ENCODE results near the gene PDLIM1.

The PDLIM1 gene

GRCh38 chr10:95305606-95306317, 15.0 kb upstream of the PDLIM1 start:
- DNase-seq: peak; percentile 77
- Histone ChIP-seq H3K27me3 (ENCODE audit: insufficient read depth, low read length, poor library complexity) (no peaks in the 10 kb centered on the region), H3K9ac (ENCODE audit: low read length) (no peak overlapping the region), H3K56ac (ENCODE audit: low read length) (no peak overlapping the region), H4K8ac (ENCODE audit: low read depth, low read length) (no peak overlapping the region), H3K79me1 (ENCODE audit: low read length) (no peaks in the 10 kb centered on the region), H3K4ac (ENCODE audit: low read depth, low read length) (no peak overlapping the region), H2BK120ac (ENCODE audit: low read depth, low read length) (no peak overlapping the region), H3K4me3 (ENCODE audit: low read length) (no peak overlapping the region), H3K79me2 (ENCODE audit: control insufficient read depth, insufficient read depth, low read length) (no peaks in the 10 kb centered on the region), H3K36me3 (ENCODE audit: control insufficient read depth, insufficient read depth, low read length) (no peaks in the 10 kb centered on the region), H3K23ac (ENCODE audit: low read length) (no peak overlapping the region), H3K4me2 (ENCODE audit: low read length) (no peak overlapping the region), H2BK15ac (replicated peaks; ENCODE audit: low read depth) (no peak overlapping the region), H3K27ac (ENCODE audit: low read depth, low read length) (peak overlapping the region; percentile 25), H4K5ac (ENCODE audit: low read length) (no peak overlapping the region), H3K18ac (ENCODE audit: low read length) (no peak overlapping the region), H2BK5ac (ENCODE audit: low read length) (no peak overlapping the region), H3K4me1 (ENCODE audit: control insufficient read depth, low read depth, low read length) (peaks cover 18% of the 10 kb centered on the region), H2AK5ac (ENCODE audit: low read length) (no peak overlapping the region)
- no CpG with 5 or more reads among the region's 10 CpGs for WGBS (ENCODE audit: extremely low coverage, insufficient coverage, low lambda C conversion rate)

DNA sequence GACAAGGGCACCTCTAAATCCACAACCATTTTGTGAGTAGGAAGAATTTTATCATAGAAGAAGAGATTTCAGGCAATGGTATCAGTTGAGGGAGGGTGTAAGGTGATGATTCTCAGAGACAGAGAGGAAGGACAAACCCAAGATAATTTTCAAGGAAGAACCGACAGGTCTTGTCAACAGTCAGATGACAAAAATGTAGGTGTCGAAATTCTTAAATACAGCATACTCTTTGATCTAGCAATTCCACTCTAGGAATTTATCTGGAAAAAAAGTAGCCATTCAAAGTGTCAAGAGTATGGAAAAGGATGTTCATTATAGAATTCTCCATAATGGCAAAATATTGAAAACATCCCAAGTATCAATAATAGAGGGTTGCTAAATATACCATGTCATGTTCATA, 14.2 kb upstream of the PDLIM1 start:
- H3K9ac ChIP-seq (ENCODE audit: low read length): no peak overlapping the region
- no peaks in the 10 kb centered on the region for H3K27me3 ChIP-seq (ENCODE audit: insufficient read depth, low read length, poor library complexity)
- H3K4me3 ChIP-seq (ENCODE audit: low read length): no peak overlapping the region
- no peak overlapping the region for H3K23ac ChIP-seq (ENCODE audit: low read length)
- peaks cover 12% of the 10 kb centered on the region for H3K4me1 ChIP-seq (ENCODE audit: control insufficient read depth, low read depth, low read length)
- no peak overlapping the region for H2AK5ac ChIP-seq (ENCODE audit: low read length)
- DNase-seq: no peak
- H3K56ac ChIP-seq (ENCODE audit: low read length): no peak overlapping the region
- H3K79me1 ChIP-seq (ENCODE audit: low read length): no peaks in the 10 kb centered on the region
- H3K4ac ChIP-seq (ENCODE audit: low read depth, low read length): no peak overlapping the region
- no peak overlapping the region for H4K5ac ChIP-seq (ENCODE audit: low read length)
- no peak overlapping the region for H3K27ac ChIP-seq (ENCODE audit: low read depth, low read length)
- no peaks in the 10 kb centered on the region for H3K79me2 ChIP-seq (ENCODE audit: control insufficient read depth, insufficient read depth, low read length)
- peak overlapping the region; percentile 98 for H2BK120ac ChIP-seq (ENCODE audit: low read depth, low read length)
- H3K36me3 ChIP-seq (ENCODE audit: control insufficient read depth, insufficient read depth, low read length): no peaks in the 10 kb centered on the region
- no peak overlapping the region for H3K4me2 ChIP-seq (ENCODE audit: low read length)
- H3K18ac ChIP-seq (ENCODE audit: low read length): peak overlapping the region; percentile 63
- no peak overlapping the region for H2BK15ac ChIP-seq (replicated peaks; ENCODE audit: low read depth)
- H4K8ac ChIP-seq (ENCODE audit: low read depth, low read length): no peak overlapping the region
- no peak overlapping the region for H2BK5ac ChIP-seq (ENCODE audit: low read length)
- WGBS (ENCODE audit: extremely low coverage, insufficient coverage, low lambda C conversion rate): no CpG with 5 or more reads among the region's 2 CpGs

DNA sequence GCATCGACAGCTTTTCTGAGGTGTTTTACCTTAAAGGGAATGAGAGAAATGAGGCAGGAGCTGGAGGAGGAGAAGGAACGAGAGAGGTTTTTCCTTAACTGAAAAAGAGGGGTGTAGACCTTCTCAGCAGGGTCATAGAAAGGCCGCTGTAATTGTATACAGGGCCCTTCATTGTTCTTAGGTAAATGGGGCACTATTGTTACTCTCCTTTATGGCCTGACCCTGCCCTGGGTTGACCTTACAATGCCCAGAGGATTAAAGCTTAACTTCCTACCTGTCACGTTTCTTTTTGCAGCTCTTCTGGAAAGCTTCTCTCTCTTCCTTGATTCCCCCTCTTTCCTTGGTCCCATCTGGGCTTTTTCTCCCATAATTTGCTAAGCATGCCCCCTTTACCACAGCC, 13.7 kb upstream of the PDLIM1 start:
- Histone ChIP-seq H4K8ac (ENCODE audit: low read depth, low read length) (no peak overlapping the region), H3K4me3 (ENCODE audit: low read length) (no peak overlapping the region), H3K79me2 (ENCODE audit: control insufficient read depth, insufficient read depth, low read length) (no peaks in the 10 kb centered on the region), H2BK5ac (ENCODE audit: low read length) (no peak overlapping the region), H3K23ac (ENCODE audit: low read length) (no peak overlapping the region), H2AK5ac (ENCODE audit: low read length) (no peak overlapping the region), H2BK15ac (replicated peaks; ENCODE audit: low read depth) (no peak overlapping the region), H3K4ac (ENCODE audit: low read depth, low read length) (no peak overlapping the region), H3K27me3 (ENCODE audit: insufficient read depth, low read length, poor library complexity) (no peaks in the 10 kb centered on the region), H4K5ac (ENCODE audit: low read length) (no peak overlapping the region), H3K36me3 (ENCODE audit: control insufficient read depth, insufficient read depth, low read length) (no peaks in the 10 kb centered on the region), H2BK120ac (ENCODE audit: low read depth, low read length) (peak overlapping the region; percentile 98), H3K27ac (ENCODE audit: low read depth, low read length) (no peak overlapping the region), H3K9ac (ENCODE audit: low read length) (no peak overlapping the region), H3K4me1 (ENCODE audit: control insufficient read depth, low read depth, low read length) (peaks cover 10% of the 10 kb centered on the region), H3K79me1 (ENCODE audit: low read length) (no peaks in the 10 kb centered on the region), H3K4me2 (ENCODE audit: low read length) (no peak overlapping the region), H3K18ac (ENCODE audit: low read length) (peak overlapping the region; percentile 63), H3K56ac (ENCODE audit: low read length) (no peak overlapping the region)
- DNase-seq: no peak
- no CpG with 5 or more reads among the region's 4 CpGs for WGBS (ENCODE audit: extremely low coverage, insufficient coverage, low lambda C conversion rate)

DNA sequence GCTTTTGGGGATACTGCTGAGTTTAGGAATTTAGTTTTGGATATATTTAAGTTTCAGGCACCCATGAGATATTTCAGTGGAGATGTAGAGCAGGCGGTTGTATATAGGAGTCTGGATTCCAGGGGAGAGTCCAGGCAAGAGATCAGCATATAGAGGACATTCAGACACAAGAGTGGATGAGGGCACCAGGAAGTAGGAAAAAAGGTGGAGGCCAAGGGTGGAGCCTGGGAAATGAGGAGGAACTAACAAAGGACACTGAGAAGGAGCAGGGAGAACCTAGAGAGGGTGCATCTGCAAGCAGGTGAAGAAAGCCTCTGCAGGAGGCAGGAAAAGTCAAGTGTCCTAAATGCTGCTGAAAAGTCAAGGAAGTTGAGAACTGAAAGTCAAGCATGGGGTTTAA, 13.1 kb upstream of the PDLIM1 start:
- no peak overlapping the region for H3K27ac ChIP-seq (ENCODE audit: low read depth, low read length)
- no peaks in the 10 kb centered on the region for H3K79me2 ChIP-seq (ENCODE audit: control insufficient read depth, insufficient read depth, low read length)
- H2BK5ac ChIP-seq (ENCODE audit: low read length): no peak overlapping the region
- H3K36me3 ChIP-seq (ENCODE audit: control insufficient read depth, insufficient read depth, low read length): no peaks in the 10 kb centered on the region
- no peak overlapping the region for H2BK120ac ChIP-seq (ENCODE audit: low read depth, low read length)
- H3K9ac ChIP-seq (ENCODE audit: low read length): no peak overlapping the region
- no peak overlapping the region for H3K4me2 ChIP-seq (ENCODE audit: low read length)
- H3K79me1 ChIP-seq (ENCODE audit: low read length): no peaks in the 10 kb centered on the region
- no peaks in the 10 kb centered on the region for H3K27me3 ChIP-seq (ENCODE audit: insufficient read depth, low read length, poor library complexity)
- no peak overlapping the region for H4K8ac ChIP-seq (ENCODE audit: low read depth, low read length)
- H3K4ac ChIP-seq (ENCODE audit: low read depth, low read length): no peak overlapping the region
- WGBS (ENCODE audit: extremely low coverage, insufficient coverage, low lambda C conversion rate): no CpG with 5 or more reads among the region's 1 CpG
- no peak overlapping the region for H3K4me3 ChIP-seq (ENCODE audit: low read length)
- peak overlapping the region; percentile 67 for H2AK5ac ChIP-seq (ENCODE audit: low read length)
- H3K23ac ChIP-seq (ENCODE audit: low read length): no peak overlapping the region
- no peak overlapping the region for H2BK15ac ChIP-seq (replicated peaks; ENCODE audit: low read depth)
- H3K18ac ChIP-seq (ENCODE audit: low read length): no peak overlapping the region
- no peak for DNase-seq
- peak overlapping the region; percentile 25 for H3K56ac ChIP-seq (ENCODE audit: low read length)
- H4K5ac ChIP-seq (ENCODE audit: low read length): no peak overlapping the region
- H3K4me1 ChIP-seq (ENCODE audit: control insufficient read depth, low read depth, low read length): peaks cover 8% of the 10 kb centered on the region

- H3K27me3 ChIP-seq (ENCODE audit: insufficient read depth, low read length, poor library complexity): no peaks in the 10 kb centered on the region
- no peak overlapping the region for H2BK120ac ChIP-seq (ENCODE audit: low read depth, low read length)
- H4K5ac ChIP-seq (ENCODE audit: low read length): no peak overlapping the region
- peaks cover 6% of the 10 kb centered on the region for H3K4me1 ChIP-seq (ENCODE audit: control insufficient read depth, low read depth, low read length)
- H3K36me3 ChIP-seq (ENCODE audit: control insufficient read depth, insufficient read depth, low read length): no peaks in the 10 kb centered on the region
- H3K4me2 ChIP-seq (ENCODE audit: low read length): no peak overlapping the region
- H3K79me1 ChIP-seq (ENCODE audit: low read length): no peaks in the 10 kb centered on the region
- no peak overlapping the region for H2AK5ac ChIP-seq (ENCODE audit: low read length)
- no peak overlapping the region for H3K18ac ChIP-seq (ENCODE audit: low read length)
- no peak overlapping the region for H3K27ac ChIP-seq (ENCODE audit: low read depth, low read length)
- H2BK15ac ChIP-seq (replicated peaks; ENCODE audit: low read depth): no peak overlapping the region
- H3K9ac ChIP-seq (ENCODE audit: low read length): no peak overlapping the region
- no peak overlapping the region for H3K23ac ChIP-seq (ENCODE audit: low read length)
- no peak overlapping the region for H3K4me3 ChIP-seq (ENCODE audit: low read length)
- no peak overlapping the region for H3K4ac ChIP-seq (ENCODE audit: low read depth, low read length)
- H3K56ac ChIP-seq (ENCODE audit: low read length): peak overlapping the region; percentile 27
- no peak overlapping the region for H2BK5ac ChIP-seq (ENCODE audit: low read length)
- no peak overlapping the region for H4K8ac ChIP-seq (ENCODE audit: low read depth, low read length)
- DNase-seq: no peak
- no peaks in the 10 kb centered on the region for H3K79me2 ChIP-seq (ENCODE audit: control insufficient read depth, insufficient read depth, low read length)
- WGBS (ENCODE audit: extremely low coverage, insufficient coverage, low lambda C conversion rate): no CpG with 5 or more reads among the region's 8 CpGs
These were observed 12.7 kb upstream of the PDLIM1 start for GRCh38 chr10:95303535-95303934.

DNA sequence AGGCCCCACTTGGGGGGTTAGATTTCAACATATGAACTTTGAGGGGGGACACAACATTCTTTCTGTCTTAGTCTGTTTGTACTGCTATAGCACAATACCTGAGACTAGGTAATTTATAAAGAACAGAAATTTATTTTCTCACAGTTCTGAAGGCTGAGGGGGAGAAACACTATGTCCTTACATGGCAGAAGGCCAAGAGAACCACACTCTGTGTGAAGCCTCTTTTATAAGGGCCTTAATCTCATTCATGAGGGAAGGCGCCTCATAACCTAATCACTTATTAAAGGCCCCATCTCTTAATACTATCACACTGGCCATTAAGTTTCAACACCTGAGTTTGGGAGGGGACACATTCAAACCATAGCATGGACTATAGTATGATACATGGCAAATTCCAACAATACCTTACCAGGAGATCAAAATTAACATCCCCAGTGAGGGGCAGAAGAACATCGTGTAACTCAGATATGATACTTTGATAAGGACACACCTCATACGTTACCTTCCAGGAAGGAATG, 9.3 kb upstream of the PDLIM1 start:
- Histone ChIP-seq H2BK15ac (replicated peaks; ENCODE audit: low read depth) (no peak overlapping the region), H3K9ac (ENCODE audit: low read length) (no peak overlapping the region), H3K4me2 (ENCODE audit: low read length) (no peak overlapping the region), H2AK5ac (ENCODE audit: low read length) (no peak overlapping the region), H3K4ac (ENCODE audit: low read depth, low read length) (no peak overlapping the region), H2BK5ac (ENCODE audit: low read length) (no peak overlapping the region), H3K18ac (ENCODE audit: low read length) (no peak overlapping the region), H3K23ac (ENCODE audit: low read length) (no peak overlapping the region), H3K56ac (ENCODE audit: low read length) (no peak overlapping the region), H4K8ac (ENCODE audit: low read depth, low read length) (no peak overlapping the region), H3K36me3 (ENCODE audit: control insufficient read depth, insufficient read depth, low read length) (no peaks in the 10 kb centered on the region), H3K4me3 (ENCODE audit: low read length) (no peak overlapping the region), H3K4me1 (ENCODE audit: control insufficient read depth, low read depth, low read length) (peaks cover 8% of the 10 kb centered on the region), H3K79me1 (ENCODE audit: low read length) (no peaks in the 10 kb centered on the region), H4K5ac (ENCODE audit: low read length) (no peak overlapping the region), H3K27ac (ENCODE audit: low read depth, low read length) (no peak overlapping the region), H3K79me2 (ENCODE audit: control insufficient read depth, insufficient read depth, low read length) (no peaks in the 10 kb centered on the region), H2BK120ac (ENCODE audit: low read depth, low read length) (no peak overlapping the region), H3K27me3 (ENCODE audit: insufficient read depth, low read length, poor library complexity) (no peaks in the 10 kb centered on the region)
- WGBS (ENCODE audit: extremely low coverage, insufficient coverage, low lambda C conversion rate): no CpG with 5 or more reads among the region's 3 CpGs
- no peak for DNase-seq
